ENCODE data around the gene IL22.

DNA sequence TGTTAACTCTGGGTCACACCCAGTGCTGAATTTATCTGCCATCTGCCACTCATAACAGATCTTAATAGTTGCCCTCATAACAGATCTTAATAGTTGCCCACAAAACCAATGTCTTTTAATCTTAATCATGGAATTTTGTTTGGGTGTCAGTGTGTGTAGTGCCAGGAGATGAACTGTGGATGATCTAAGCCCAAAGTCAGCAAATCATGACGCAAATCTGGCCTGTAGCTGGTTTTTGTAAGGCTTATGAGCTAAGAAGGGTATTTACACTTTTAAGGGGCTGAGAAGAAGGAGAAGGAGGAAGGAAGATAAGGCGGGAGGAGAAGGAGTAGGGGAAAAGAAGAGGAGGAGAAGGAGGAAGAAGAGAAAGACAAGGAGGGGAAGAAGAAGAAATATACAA is 17.8 kb downstream of the IL22 start:
- TF ChIP-seq SP1 (IDR thresholded peaks at IDR 0.05) (no peak), JUND (IDR thresholded peaks at IDR 0.05) (no peak), YY1 (IDR thresholded peaks at IDR 0.05) (no peak), GABPA (IDR thresholded peaks at IDR 0.05 in 1 of 2, conservative IDR thresholded peaks at IDR 0.05 in 1 of 2) (no peak), RAD21 (IDR thresholded peaks at IDR 0.05) (no peak), RXRA (IDR thresholded peaks at IDR 0.05) (no peak), TAF1 (conservative IDR thresholded peaks at IDR 0.05) (no peak), FOXA2 (IDR thresholded peaks at IDR 0.05) (no peak), FOXA1 (IDR thresholded peaks at IDR 0.05) (no peak), EGR1 (IDR thresholded peaks at IDR 0.05; ENCODE audit: low read depth in 2 of 2) (no peak)
- TF ChIP-seq, protein P1, sequence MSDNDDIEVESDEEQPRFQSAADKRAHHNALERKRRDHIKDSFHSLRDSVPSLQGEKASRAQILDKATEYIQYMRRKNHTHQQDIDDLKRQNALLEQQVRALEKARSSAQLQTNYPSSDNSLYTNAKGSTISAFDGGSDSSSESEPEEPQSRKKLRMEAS (IDR thresholded peaks at IDR 0.05) = no peak
- TF ChIP-seq, protein P2, sequence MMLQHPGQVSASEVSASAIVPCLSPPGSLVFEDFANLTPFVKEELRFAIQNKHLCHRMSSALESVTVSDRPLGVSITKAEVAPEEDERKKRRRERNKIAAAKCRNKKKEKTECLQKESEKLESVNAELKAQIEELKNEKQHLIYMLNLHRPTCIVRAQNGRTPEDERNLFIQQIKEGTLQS (IDR thresholded peaks at IDR 0.05) = no peak
- TF ChIP-seq, protein P3, sequence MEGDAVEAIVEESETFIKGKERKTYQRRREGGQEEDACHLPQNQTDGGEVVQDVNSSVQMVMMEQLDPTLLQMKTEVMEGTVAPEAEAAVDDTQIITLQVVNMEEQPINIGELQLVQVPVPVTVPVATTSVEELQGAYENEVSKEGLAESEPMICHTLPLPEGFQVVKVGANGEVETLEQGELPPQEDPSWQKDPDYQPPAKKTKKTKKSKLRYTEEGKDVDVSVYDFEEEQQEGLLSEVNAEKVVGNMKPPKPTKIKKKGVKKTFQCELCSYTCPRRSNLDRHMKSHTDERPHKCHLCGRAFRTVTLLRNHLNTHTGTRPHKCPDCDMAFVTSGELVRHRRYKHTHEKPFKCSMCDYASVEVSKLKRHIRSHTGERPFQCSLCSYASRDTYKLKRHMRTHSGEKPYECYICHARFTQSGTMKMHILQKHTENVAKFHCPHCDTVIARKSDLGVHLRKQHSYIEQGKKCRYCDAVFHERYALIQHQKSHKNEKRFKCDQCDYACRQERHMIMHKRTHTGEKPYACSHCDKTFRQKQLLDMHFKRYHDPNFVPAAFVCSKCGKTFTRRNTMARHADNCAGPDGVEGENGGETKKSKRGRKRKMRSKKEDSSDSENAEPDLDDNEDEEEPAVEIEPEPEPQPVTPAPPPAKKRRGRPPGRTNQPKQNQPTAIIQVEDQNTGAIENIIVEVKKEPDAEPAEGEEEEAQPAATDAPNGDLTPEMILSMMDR (IDR thresholded peaks at IDR 0.05; ENCODE audit: low read depth, low read length, missing input control) = no peak
- TF ChIP-seq, protein P4, sequence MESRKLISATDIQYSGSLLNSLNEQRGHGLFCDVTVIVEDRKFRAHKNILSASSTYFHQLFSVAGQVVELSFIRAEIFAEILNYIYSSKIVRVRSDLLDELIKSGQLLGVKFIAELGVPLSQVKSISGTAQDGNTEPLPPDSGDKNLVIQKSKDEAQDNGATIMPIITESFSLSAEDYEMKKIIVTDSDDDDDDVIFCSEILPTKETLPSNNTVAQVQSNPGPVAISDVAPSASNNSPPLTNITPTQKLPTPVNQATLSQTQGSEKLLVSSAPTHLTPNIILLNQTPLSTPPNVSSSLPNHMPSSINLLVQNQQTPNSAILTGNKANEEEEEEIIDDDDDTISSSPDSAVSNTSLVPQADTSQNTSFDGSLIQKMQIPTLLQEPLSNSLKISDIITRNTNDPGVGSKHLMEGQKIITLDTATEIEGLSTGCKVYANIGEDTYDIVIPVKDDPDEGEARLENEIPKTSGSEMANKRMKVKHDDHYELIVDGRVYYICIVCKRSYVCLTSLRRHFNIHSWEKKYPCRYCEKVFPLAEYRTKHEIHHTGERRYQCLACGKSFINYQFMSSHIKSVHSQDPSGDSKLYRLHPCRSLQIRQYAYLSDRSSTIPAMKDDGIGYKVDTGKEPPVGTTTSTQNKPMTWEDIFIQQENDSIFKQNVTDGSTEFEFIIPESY (IDR thresholded peaks at IDR 0.05) = no peak
